GM12891 (cell line): ENCODE measurements around the gene VPS37D.

Experiments used
- PAX5 ChIP-seq: IDR thresholded peaks from 2 replicates; pipeline ENCODE4 v1.6.1; 2011; ENCODE audit warnings: low read length, moderate library complexity, mild to moderate bottlenecking; ENCODE audit not compliant: insufficient read depth, severe bottlenecking
- POLR2A ChIP-seq: IDR thresholded peaks from 2 replicates; pipeline ENCODE4 v1.6.1; 2011; ENCODE audit warnings: low read depth, low read length, control low read depth
- POLR2AphosphoS5 ChIP-seq: IDR thresholded peaks from 2 replicates; pipeline ENCODE4 v1.6.1; 2011; ENCODE audit warnings: low read depth, low read length, control low read depth
- POU2F2 ChIP-seq: IDR thresholded peaks from 2 replicates; pipeline ENCODE4 v1.6.1; 2011; ENCODE audit warnings: low read depth, mild to moderate bottlenecking, control low read depth, low read length, moderate library complexity
- SPI1 ChIP-seq: IDR thresholded peaks from 2 replicates; pipeline ENCODE4 v1.6.1; 2011; ENCODE audit warnings: low read depth, low read length, control low read depth
- TAF1 ChIP-seq: IDR thresholded peaks from 2 replicates; pipeline ENCODE4 v1.6.1; 2011; ENCODE audit warnings: low read depth, low read length, control low read depth

- TF ChIP-seq POU2F2, result no peak
- no peak for TF ChIP-seq POLR2AphosphoS5
- TF ChIP-seq POLR2A, result no peak
- TF ChIP-seq TAF1, result no peak
- no peak for TF ChIP-seq SPI1
- no peak for TF ChIP-seq PAX5
Observed at GRCh38 chr7:73622527-73622908, 45.1 kb upstream of the VPS37D start.
